HG03457 (cell line): ENCODE results near the gene UROC1.

Experiments used
- ATAC-seq: cut with Tn5 transposase; IDR thresholded peaks from one replicate; pipeline ENCODE4 v1.9.1; 2021; ENCODE audit warnings: moderate number of reproducible peaks; ENCODE audit not compliant: unreplicated experiment

UROC1 gene

GRCh38 chr3:126464997-126465396, 52.6 kb downstream of the UROC1 start:
- ATAC-seq = no peak

GRCh38 chr3:126464494-126464893, 53.1 kb downstream of the UROC1 start:
- no peak for ATAC-seq

GRCh38 chr3:126464093-126464492, 53.5 kb downstream of the UROC1 start:
- ATAC-seq = no peak

- ATAC-seq = no peak
Observed at GRCh38 chr3:126463521-126463920, 54.1 kb downstream of the UROC1 start.

GRCh38 chr3:126461450-126462070, 56.0 kb downstream of the UROC1 start:
- no peak for ATAC-seq

- ATAC-seq = no peak
Observed at GRCh38 chr3:126460381-126460780, 57.2 kb downstream of the UROC1 start.

GRCh38 chr3:126459763-126460127, 57.8 kb downstream of the UROC1 start:
- ATAC-seq = no peak

GRCh38 chr3:126459111-126459762, 58.3 kb downstream of the UROC1 start:
- no peak for ATAC-seq

- no peak for ATAC-seq
Observed at GRCh38 chr3:126456766-126457388, 60.7 kb downstream of the UROC1 start.

- no peak for ATAC-seq
Observed at GRCh38 chr3:126456211-126456610, 61.4 kb downstream of the UROC1 start.

- no peak for ATAC-seq
Observed at GRCh38 chr3:126454437-126455198, 63.0 kb downstream of the UROC1 start.

- no peak for ATAC-seq
Observed at GRCh38 chr3:126454025-126454424, 63.5 kb downstream of the UROC1 start.

GRCh38 chr3:126452213-126452612, 65.4 kb downstream of the UROC1 start:
- ATAC-seq = no peak

- ATAC-seq = no peak
Observed at GRCh38 chr3:126451511-126451910, 66.1 kb downstream of the UROC1 start.

- no peak for ATAC-seq
Observed at GRCh38 chr3:126450744-126451143, 66.8 kb downstream of the UROC1 start.

- no peak for ATAC-seq
Observed at GRCh38 chr3:126450219-126450618, 67.4 kb downstream of the UROC1 start.

- no peak for ATAC-seq
Observed at GRCh38 chr3:126449621-126450051, 67.9 kb downstream of the UROC1 start.

- no peak for ATAC-seq
Observed at GRCh38 chr3:126448893-126449180, 68.7 kb downstream of the UROC1 start.

- ATAC-seq = no peak
Observed at GRCh38 chr3:126448136-126448892, 69.3 kb downstream of the UROC1 start.

GRCh38 chr3:126447456-126448106, 70.0 kb downstream of the UROC1 start:
- ATAC-seq = no peak

- no peak for ATAC-seq
Observed at GRCh38 chr3:126446791-126447190, 70.8 kb downstream of the UROC1 start.
